HEK293 (cell line): ENCODE results near the gene TMSB4X.

Source experiments
- CTCF ChIA-PET: fragments of 350-600 bp; formaldehyde crosslinking; extraction: SDS; loops from one replicate; lab custom pipeline; 2021; ENCODE audit warnings: antibody characterized with exemption; lab: Yijun Ruan, JAX
- POLR2A ChIA-PET: fragments of 300-600 bp; formaldehyde crosslinking; extraction: SDS; loops from one replicate; lab custom pipeline; 2020; ENCODE audit warnings: antibody characterized with exemption, inconsistent platforms; lab: Yijun Ruan, JAX
- H3K27ac ChIP-seq: fragments of 200-500 bp; sonication (Bioruptor generic); 2 replicates; pipeline ENCODE4 v1.5.1; 2014; ENCODE audit warnings: low read depth, low read length, control low read depth, inconsistent platforms; ENCODE audit errors: extremely low read depth
- H3K36me3 ChIP-seq, 2 experiments: fragments of 200-500 bp in 1 of 2; sonication (Bioruptor generic) in 1 of 2; 1 replicate in 1 of 2; 2 replicates in 1 of 2; pipeline ENCODE4 v1.5.1; 2014 to 2017; ENCODE audit warnings: inconsistent platforms in 2 of 2, low read length in 2 of 2; ENCODE audit not compliant: control insufficient read depth in 2 of 2, insufficient read depth in 1 of 2
- H3K4me1 ChIP-seq: fragments of 200-500 bp; sonication (Bioruptor generic); 2 replicates; pipeline ENCODE4 v1.5.1; 2014; ENCODE audit warnings: mild to moderate bottlenecking, low read length, inconsistent platforms; ENCODE audit not compliant: control insufficient read depth, insufficient read depth
- H3K4me3 ChIP-seq: 2 replicates; pipeline ENCODE4 v1.5.1; 2011; ENCODE audit warnings: low read depth, mild to moderate bottlenecking, control low read depth, low read length, moderate library complexity
- H3K9me3 ChIP-seq: fragments of 200-500 bp; sonication (Bioruptor generic); 2 replicates; pipeline ENCODE4 v1.5.1; 2014; ENCODE audit warnings: low read depth, low read length, inconsistent platforms; ENCODE audit not compliant: control insufficient read depth, insufficient read depth
- GLIS1 ChIP-seq: fragments of 450-650 bp; formaldehyde crosslinking; IDR thresholded peaks from 2 replicates; pipeline ENCODE4 v1.5.1; 2016; ENCODE audit warnings: missing biosample characterization, missing genetic modification characterization
- HOXD13 ChIP-seq: sonication (generic); formaldehyde crosslinking; IDR thresholded peaks from 2 replicates; pipeline ENCODE4 v1.8.0; 2022; ENCODE audit warnings: missing genetic modification reagents, borderline replicate concordance
- KLF1 ChIP-seq: fragments of 450-650 bp; formaldehyde crosslinking; IDR thresholded peaks from 2 replicates; pipeline ENCODE4 v1.5.1; 2016; ENCODE audit warnings: missing biosample characterization, missing genetic modification characterization
- KLF10 ChIP-seq: fragments of 450-650 bp; IDR thresholded peaks from 2 replicates; pipeline ENCODE4 v1.5.1; 2018; ENCODE audit warnings: missing biosample characterization, mild to moderate bottlenecking, missing genetic modification characterization
- OSR2 ChIP-seq: fragments of 450-650 bp; formaldehyde crosslinking; IDR thresholded peaks from 2 replicates; pipeline ENCODE4 v1.5.1; 2016; ENCODE audit warnings: missing biosample characterization, missing genetic modification characterization
- SETDB1 ChIP-seq: IDR thresholded peaks from one replicate; pipeline ENCODE4 v1.6.1; 2017; ENCODE audit warnings: mild to moderate bottlenecking, low read length, moderate library complexity, mixed read lengths; ENCODE audit not compliant: insufficient read length
- SP3 ChIP-seq: fragments of 450-650 bp; formaldehyde crosslinking; IDR thresholded peaks from 2 replicates; pipeline ENCODE4 v1.5.1; 2016; ENCODE audit warnings: missing biosample characterization, missing genetic modification characterization
- YY1 ChIP-seq: fragments of 450-650 bp; formaldehyde crosslinking; IDR thresholded peaks from 2 replicates; pipeline ENCODE4 v1.5.1; 2018; ENCODE audit warnings: missing biosample characterization, missing genetic modification characterization
- ZBTB21 ChIP-seq: fragments of 450-650 bp; formaldehyde crosslinking; IDR thresholded peaks from 2 replicates; pipeline ENCODE4 v1.5.1; 2017; ENCODE audit warnings: missing biosample characterization, missing genetic modification characterization
- ZFHX2 ChIP-seq: fragments of 450-650 bp; formaldehyde crosslinking; conservative IDR thresholded peaks from 2 replicates; pipeline ENCODE4 v1.5.1; 2016; ENCODE audit warnings: missing biosample characterization, missing genetic modification characterization
- ZFP69B ChIP-seq: fragments of 450-650 bp; formaldehyde crosslinking; IDR thresholded peaks from 2 replicates; pipeline ENCODE4 v1.5.1; 2016; ENCODE audit warnings: missing biosample characterization, missing genetic modification characterization
- ZNF10 ChIP-seq: fragments of 450-650 bp; formaldehyde crosslinking; IDR thresholded peaks from 2 replicates; pipeline ENCODE4 v1.5.1; 2017; ENCODE audit warnings: missing biosample characterization, missing genetic modification characterization
- ZNF112 ChIP-seq: fragments of 450-650 bp; formaldehyde crosslinking; IDR thresholded peaks from 2 replicates; pipeline ENCODE4 v1.5.0; 2017; ENCODE audit warnings: missing biosample characterization, missing genetic modification characterization
- ZNF138 ChIP-seq: fragments of 450-650 bp; formaldehyde crosslinking; IDR thresholded peaks from 2 replicates; pipeline ENCODE4 v1.5.1; 2016; ENCODE audit warnings: missing biosample characterization, missing genetic modification characterization, borderline replicate concordance
- ZNF146 ChIP-seq: fragments of 450-650 bp; formaldehyde crosslinking; IDR thresholded peaks from 2 replicates; pipeline ENCODE4 v1.5.1; 2016; ENCODE audit warnings: missing biosample characterization, missing genetic modification characterization
- ZNF174 ChIP-seq: fragments of 450-650 bp; formaldehyde crosslinking; IDR thresholded peaks from 2 replicates; pipeline ENCODE4 v1.5.0; 2017; ENCODE audit warnings: missing biosample characterization, mild to moderate bottlenecking, missing genetic modification characterization
- ZNF175 ChIP-seq: fragments of 450-650 bp; formaldehyde crosslinking; IDR thresholded peaks from 2 replicates; pipeline ENCODE4 v1.5.1; 2016; ENCODE audit warnings: missing biosample characterization, missing genetic modification characterization
- ZNF19 ChIP-seq: fragments of 450-650 bp; formaldehyde crosslinking; IDR thresholded peaks from 2 replicates; pipeline ENCODE4; 2016; ENCODE audit warnings: missing biosample characterization, missing genetic modification characterization, low read depth
- ZNF302 ChIP-seq: fragments of 450-650 bp; formaldehyde crosslinking; IDR thresholded peaks from 2 replicates; pipeline ENCODE4 v1.5.1; 2016; ENCODE audit warnings: missing biosample characterization, missing genetic modification characterization, low read depth
- ZNF335 ChIP-seq: fragments of 450-650 bp; formaldehyde crosslinking; conservative IDR thresholded peaks from 2 replicates; pipeline ENCODE4 v1.5.1; 2016; ENCODE audit warnings: missing biosample characterization, missing genetic modification characterization
- ZNF404 ChIP-seq: fragments of 450-650 bp; formaldehyde crosslinking; IDR thresholded peaks from 2 replicates; pipeline ENCODE4 v1.5.1; 2017; ENCODE audit warnings: missing biosample characterization, missing genetic modification characterization
- ZNF433 ChIP-seq: fragments of 450-650 bp; formaldehyde crosslinking; IDR thresholded peaks from 2 replicates; pipeline ENCODE4 v1.5.1; 2016; ENCODE audit warnings: missing biosample characterization, missing genetic modification characterization, low read depth
- ZNF488 ChIP-seq: fragments of 450-650 bp; formaldehyde crosslinking; IDR thresholded peaks from 2 replicates; pipeline ENCODE4 v1.5.1; 2016; ENCODE audit warnings: missing biosample characterization, missing genetic modification characterization
- ZNF580 ChIP-seq: fragments of 450-650 bp; formaldehyde crosslinking; IDR thresholded peaks from 2 replicates; pipeline ENCODE4 v1.5.1; 2016; ENCODE audit warnings: missing biosample characterization, missing genetic modification characterization
- ZNF624 ChIP-seq: fragments of 450-650 bp; formaldehyde crosslinking; IDR thresholded peaks from 2 replicates; pipeline ENCODE4 v1.5.1; 2017; ENCODE audit warnings: missing biosample characterization, missing genetic modification characterization
- ZNF830 ChIP-seq: fragments of 450-650 bp; IDR thresholded peaks from 2 replicates; pipeline ENCODE4 v1.5.0; 2018; ENCODE audit warnings: missing biosample characterization, missing genetic modification characterization, low read depth, mild to moderate bottlenecking, moderate library complexity
- ZXDB ChIP-seq: fragments of 450-650 bp; formaldehyde crosslinking; IDR thresholded peaks from 2 replicates; pipeline ENCODE4 v1.5.1; 2016; ENCODE audit warnings: missing biosample characterization, missing genetic modification characterization

The TMSB4X gene

GRCh38 chrX:12986164-12986779 lies 11.4 kb downstream of the TMSB4X start:
- no peaks in the 10 kb centered on the region for H3K9me3 ChIP-seq
- CTCF ChIA-PET: interaction anchor here (0.6 to 2.6 kb wide), 4 partner anchors 9 to 1047 kb away, joined by 3 to 15 read pairs (median 4); no protein-coding TSS in a partner anchor
- no peak overlapping the region for H3K4me3 ChIP-seq
- TF ChIP-seq ZNF112 (tag by site-specific recombination): no peak
- peak; percentile 25 for TF ChIP-seq SETDB1
- TF ChIP-seq, all 188 proteins: peak for 1
- POLR2A ChIA-PET: interaction anchor here (0.6 kb wide), 1 partner anchor 238 kb away, joined by 6 read pairs; no protein-coding TSS in a partner anchor
- H3K4me1 ChIP-seq: peaks cover 9% of the 10 kb centered on the region
- H3K36me3 ChIP-seq: no peaks in the 10 kb centered on the region
- no peak overlapping the region for H3K27ac ChIP-seq

- H3K36me3 ChIP-seq: no peaks in the 10 kb centered on the region
- peaks cover 9% of the 10 kb centered on the region for H3K4me1 ChIP-seq
- ChIA-PET CTCF (interaction anchor here (0.9 to 2.6 kb wide), 2 partner anchors 10 to 41 kb away, joined by 3 to 15 read pairs; no protein-coding TSS in a partner anchor), POLR2A (no interaction called here)
- no peak overlapping the region for H3K27ac ChIP-seq
- TF ChIP-seq KLF10 (tag by site-specific recombination) (no peak), ZNF830 (tag by site-specific recombination) (no peak), ZNF10 (tag by site-specific recombination) (no peak), ZXDB (tag by site-specific recombination) (no peak), ZNF138 (no peak), ZNF488 (tag by site-specific recombination) (no peak), SP3 (tag by site-specific recombination) (no peak), YY1 (tag by site-specific recombination) (no peak), ZFHX2 (tag by site-specific recombination) (no peak)
- no peaks in the 10 kb centered on the region for H3K9me3 ChIP-seq
- no peak overlapping the region for H3K4me3 ChIP-seq
Observed at GRCh38 chrX:12986886-12987285, 12.0 kb downstream of the TMSB4X start.

GRCh38 chrX:12987340-12987739 lies 12.4 kb downstream of the TMSB4X start:
- TF ChIP-seq ZNF302 (tag by site-specific recombination): no peak
- Histone ChIP-seq H3K4me1 (peaks cover 9% of the 10 kb centered on the region), H3K36me3 (no peaks in the 10 kb centered on the region), H3K27ac (no peak overlapping the region), H3K4me3 (no peak overlapping the region), H3K9me3 (no peaks in the 10 kb centered on the region)
- ChIA-PET POLR2A (interaction anchor here (0.9 kb wide), 1 partner anchor 108 kb away, joined by 3 read pairs; no protein-coding TSS in a partner anchor), CTCF (interaction anchor here (1.1 to 2.6 kb wide), 2 partner anchors 41 to 44 kb away, joined by 3 to 15 read pairs; no protein-coding TSS in a partner anchor)

GRCh38 chrX:12987900-12988594 lies 13.1 kb downstream of the TMSB4X start:
- H3K4me1 ChIP-seq: peaks cover 9% of the 10 kb centered on the region
- no peaks in the 10 kb centered on the region for H3K36me3 ChIP-seq
- H3K27ac ChIP-seq: no peak overlapping the region
- TF ChIP-seq ZNF830 (tag by site-specific recombination) (no peak), OSR2 (tag by site-specific recombination) (no peak), ZNF335 (no peak), ZNF146 (no peak), ZFP69B (no peak), ZNF175 (no peak), ZBTB21 (tag by site-specific recombination) (no peak), ZNF174 (tag by site-specific recombination) (no peak), ZNF433 (tag by site-specific recombination) (no peak), KLF1 (tag by site-specific recombination) (no peak), HOXD13 (CRISPR knock-in tag) (no peak), ZNF580 (no peak), ZNF19 (tag by site-specific recombination) (no peak), ZNF404 (no peak), ZNF624 (no peak), GLIS1 (no peak)
- TF ChIP-seq, all 188 proteins: peak for 0
- Histone ChIP-seq H3K4me3 (no peak overlapping the region), H3K9me3 (no peaks in the 10 kb centered on the region)
- CTCF ChIA-PET: interaction anchor here (1.1 to 1.2 kb wide), 2 partner anchors 41 to 43 kb away, joined by 3 to 4 read pairs; no protein-coding TSS in a partner anchor
- POLR2A ChIA-PET: interaction anchor here (0.9 to 1.1 kb wide), 2 partner anchors 13 to 107 kb away, joined by 3 read pairs; partner anchors contain the start of gene TMSB4X
